Lung (tissue), 12 donors: Measurements from ENCODE around the gene ZNF580. TPM values are rescaled to one million over a fixed set of nuclear protein-coding genes. Genes with fewer than 3 reads are reported as not detected.

Experiments
- ATAC-seq: fragments of 200-7000 bp; cut with Tn5 transposase; one replicate; pipeline ENCODE4 v1.9.1; 2020; ENCODE audit warnings: moderate number of reproducible peaks; ENCODE audit not compliant: insufficient read depth, low FRiP score
- DNase-seq, 3 donors: peaks; one replicate each; pipeline ENCODE4 v3.0.0-alpha.2; 2013 to 2017
- H3K27ac ChIP-seq, 2 donors: one replicate each; pipeline ENCODE4 v1.5.1; 2013; ENCODE audit warnings: mild to moderate bottlenecking in 2 of 2, moderate library complexity in 2 of 2, control low read depth in 1 of 2, inconsistent platforms in 1 of 2, low read depth in 1 of 2, low read length in 1 of 2
- H3K27me3 ChIP-seq, 3 donors: one replicate each; pipeline ENCODE4 v1.5.1; 2013; ENCODE audit warnings: low read length in 2 of 3; ENCODE audit not compliant: control insufficient read depth in 3 of 3, insufficient read depth in 3 of 3
- H3K36me3 ChIP-seq, 4 donors: one replicate each; pipeline ENCODE4 v1.5.1; 2013; ENCODE audit warnings: low read length in 4 of 4, mild to moderate bottlenecking in 1 of 4, moderate library complexity in 1 of 4; ENCODE audit not compliant: control insufficient read depth in 4 of 4, insufficient read depth in 4 of 4
- H3K4me1 ChIP-seq, 5 donors: one replicate each; pipeline ENCODE4 v1.5.1; 2013; ENCODE audit warnings: low read length in 5 of 5, mild to moderate bottlenecking in 2 of 5, moderate library complexity in 1 of 5; ENCODE audit not compliant: control insufficient read depth in 5 of 5, insufficient read depth in 5 of 5
- H3K4me3 ChIP-seq: one replicate; pipeline ENCODE4 v1.5.1; 2013; ENCODE audit warnings: mild to moderate bottlenecking, control low read depth, moderate library complexity
- H3K9ac ChIP-seq, 2 donors: one replicate each; pipeline ENCODE4 v1.5.1; 2013; ENCODE audit warnings: low read length in 2 of 2, control low read depth in 1 of 2; ENCODE audit not compliant: insufficient read depth in 1 of 2
- H3K9me3 ChIP-seq, 4 donors: one replicate each; pipeline ENCODE4 v1.5.1; 2013; ENCODE audit warnings: low read length in 3 of 4, mild to moderate bottlenecking in 1 of 4, moderate library complexity in 1 of 4; ENCODE audit not compliant: control insufficient read depth in 4 of 4, insufficient read depth in 3 of 4
- CTCF ChIP-seq: IDR thresholded peaks from 2 replicates; pipeline ENCODE4 v1.5.1; 2012; ENCODE audit warnings: mild to moderate bottlenecking; ENCODE audit errors: control extremely low read depth, extremely low read depth
- WGBS, 2 donors: extraction: QIAGEN DNeasy Blood & Tissue Kit; methylation state at CpG; one replicate each; pipeline ENCODE4 v1.1.7; 2013; 5-methylcytosine and 5-hydroxymethylcytosine counted together
- polyA plus RNA-seq, 2 donors: library from polyadenylated mRNA; stranded (reverse); fragments of 200-250 nt; gene quantifications; one replicate each; pipeline ENCODE4 v1.2.1, GENCODE V29; 2013
- total RNA-seq, 2 donors: library from RNA; depleted of rRNA in 1 of 2; stranded (reverse); fragments of >200 nt in 1 of 2; gene quantifications; one replicate each; pipeline ENCODE4 v1.2.1, GENCODE V29; 2014 to 2021
- donor health status: control.
- donor health status: control.
- donor health status: Bipolar disorder and iron deficiency.
- donor health status: healthy.
- donor health status: DM: yes; HTN: yes; CAD: no.

The ZNF580 gene
- total and polyA plus RNA-seq, 4 donors: 11.1 to 41.3 (median 30.8) TPM

GRCh38 chr19:55593096-55593772 is 47.6 kb upstream of the ZNF580 start:
- no peak for TF ChIP-seq CTCF

GRCh38 chr19:55594996-55595545 is 45.7 kb upstream of the ZNF580 start:
- no peak for ATAC-seq
- DNase-seq: no peak
- Histone ChIP-seq H3K9ac (no peak overlapping the region), H3K27me3 (no peaks in the 10 kb centered on the region), H3K36me3 (peaks cover 5 to 33% (median 23%) of the 10 kb centered on the region in 4 donors), H3K4me1 (peaks cover 0 to 4% (median 0%) of the 10 kb centered on the region in 5 donors), H3K9me3 (no peaks in the 10 kb centered on the region), H3K27ac (no peak overlapping the region), H3K4me3 (no peak overlapping the region)
- no peak for TF ChIP-seq CTCF
- 95% methylated on average over 4 of the region's 4 CpGs for WGBS, 2 donors

More at GRCh38 chr19:55593096-55593772, 47.6 kb upstream of the ZNF580 start:
- Histone ChIP-seq H3K9ac (no peak overlapping the region), H3K27ac (no peak overlapping the region), H3K4me3 (no peak overlapping the region), H3K27me3 (no peaks in the 10 kb centered on the region), H3K4me1 (no peaks in the 10 kb centered on the region), H3K36me3 (peaks cover 5 to 33% (median 23%) of the 10 kb centered on the region in 4 donors), H3K9me3 (no peaks in the 10 kb centered on the region)
- 91% methylated on average over 49 to 68 of the region's 68 CpGs for WGBS, 2 donors
- DNase-seq (no peak), ATAC-seq (no peak)

GRCh38 chr19:55596304-55596703 is 44.5 kb upstream of the ZNF580 start:
- no peak for DNase-seq
- peaks cover 0 to 8% (median 0%) of the 10 kb centered on the region in 5 donors for H3K4me1 ChIP-seq
- peaks cover 5 to 33% (median 22%) of the 10 kb centered on the region in 4 donors for H3K36me3 ChIP-seq
- ATAC-seq: no peak
- H3K9me3 ChIP-seq: no peaks in the 10 kb centered on the region
- H3K4me3 ChIP-seq: no peak overlapping the region
- H3K27me3 ChIP-seq: no peaks in the 10 kb centered on the region
- no peak overlapping the region for H3K9ac ChIP-seq
- TF ChIP-seq CTCF: no peak
- no peak overlapping the region for H3K27ac ChIP-seq
- WGBS, 2 donors: 93 to 100% methylated on average over 3 of the region's 3 CpGs
